Thyroid gland (tissue), 4 donors: ENCODE data around the gene PASK.

Experiments
- CTCF ChIP-seq, 6 experiments: fragments of 200-600 bp in 3 of 6; fragments of 450-650 bp in 3 of 6; sonication (generic) in 3 of 6; IDR thresholded peaks; one replicate each; pipeline ENCODE4 v1.5.1; 2016 to 2019; ENCODE audit warnings: antibody characterized with exemption in 6 of 6, mild to moderate bottlenecking in 2 of 6, inconsistent platforms in 1 of 6, moderate library complexity in 1 of 6
- POLR2A ChIP-seq, 2 donors: fragments of 450-650 bp; IDR thresholded peaks; one replicate each; pipeline ENCODE4 v1.6.1; 2017; ENCODE audit warnings: antibody characterized with exemption in 2 of 2, mild to moderate bottlenecking in 2 of 2, moderate library complexity in 1 of 2

- no peak for TF ChIP-seq CTCF (IDR thresholded peaks at IDR 0.05)
- no peak for TF ChIP-seq POLR2A (IDR thresholded peaks at IDR 0.05)
Measured at GRCh38 chr2:241095594-241096290, 53.5 kb downstream of the PASK start.
